Astrocyte of the cerebellum (primary cell): ENCODE results near the gene SPON1.

Experiments used
- DNase-seq: peaks from one replicate; pipeline ENCODE4 v3.0.0-alpha.2; 2011; ENCODE audit warnings: low read depth
- H3K4me3 ChIP-seq: 2 replicates; pipeline ENCODE4 v1.5.1; 2011; ENCODE audit warnings: mild to moderate bottlenecking, low read depth, low read length, moderate library complexity
- CTCF ChIP-seq: IDR thresholded peaks from 2 replicates; pipeline ENCODE4 v1.5.1; 2012; ENCODE audit warnings: low read length, low read depth, moderate library complexity, mild to moderate bottlenecking; ENCODE audit errors: missing control alignments
- in situ Hi-C: cut with HindIII; loops from 2 replicates; pipeline ENCODE4 v1.10.0; 2017; ENCODE audit warnings: low sequenced_read_pairs

The SPON1 gene

GRCh38 chr11:14042686-14043465 lies 80.4 kb downstream of the SPON1 start:
- no peak for DNase-seq

GRCh38 chr11:14044916-14045315 lies 82.4 kb downstream of the SPON1 start:
- TF ChIP-seq CTCF: no peak
- DNase-seq: no peak
- H3K4me3 ChIP-seq: no peak overlapping the region
- in situ Hi-C loops: no loop called here

More at GRCh38 chr11:14042686-14043465, 80.4 kb downstream of the SPON1 start:
- in situ Hi-C loops: no loop called here
- no peak for TF ChIP-seq CTCF
- H3K4me3 ChIP-seq: no peak overlapping the region

- in situ Hi-C loops: no loop called here
- no peak for TF ChIP-seq CTCF
- H3K4me3 ChIP-seq: no peak overlapping the region
- no peak for DNase-seq
Measured at GRCh38 chr11:14045417-14045816, 82.9 kb downstream of the SPON1 start.

GRCh38 chr11:14052198-14052597 lies 89.7 kb downstream of the SPON1 start:
- no peak for DNase-seq
- H3K4me3 ChIP-seq: no peak overlapping the region
- in situ Hi-C loops: no loop called here
- no peak for TF ChIP-seq CTCF

GRCh38 chr11:14054116-14055107 lies 91.9 kb downstream of the SPON1 start:
- H3K4me3 ChIP-seq: no peak overlapping the region
- in situ Hi-C loops: no loop called here
- TF ChIP-seq CTCF: no peak
- DNase-seq: no peak

- no peak overlapping the region for H3K4me3 ChIP-seq
- DNase-seq: no peak
- TF ChIP-seq CTCF: no peak
- in situ Hi-C loops: no loop called here
Measured at GRCh38 chr11:14055936-14056335, 93.4 kb downstream of the SPON1 start.
